Measurements from ENCODE around the gene CA10. TPM values are rescaled to one million over a fixed set of nuclear protein-coding genes. Genes with fewer than 3 reads are reported as not detected.

CA10 gene
- total RNA-seq, 1 experiment from 2014 or later = 0.46 TPM

DNA sequence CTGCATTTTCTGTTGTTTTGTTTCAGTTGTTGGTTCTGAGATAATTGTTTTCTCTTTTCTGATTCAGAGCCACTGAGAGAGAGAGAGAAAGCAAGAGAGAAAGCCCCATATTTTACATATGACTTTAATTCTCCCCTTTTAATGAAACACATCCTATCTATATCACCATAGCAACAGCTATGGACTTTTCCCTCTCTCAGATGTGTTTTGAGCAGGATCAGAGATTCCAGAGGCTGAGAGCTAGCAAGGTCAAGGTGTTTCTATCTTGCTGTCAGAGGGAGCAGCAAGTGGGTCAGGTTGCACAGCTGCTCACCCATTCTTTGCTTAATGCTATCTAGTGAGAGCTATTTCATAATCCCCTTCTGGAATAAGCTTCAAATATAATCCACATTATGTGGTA lies 415.9 kb downstream of the CA10 start:
- Histone ChIP-seq H2BK12ac (ENCODE audit: insufficient read length, low read depth, low read length) (no peak overlapping the region), H3K18ac (ENCODE audit: insufficient read length, low read depth, low read length) (no peak overlapping the region), H3K4me1 (ENCODE audit: insufficient read depth, low read length) (peaks cover 7% of the 10 kb centered on the region; the same call in 1 of the 2 replicates), H3K79me2 (ENCODE audit: insufficient read depth, low read length) (no peaks in the 10 kb centered on the region), H4K20me1 (ENCODE audit: control insufficient read depth, insufficient read depth, insufficient read length) (no peaks in the 10 kb centered on the region), H4K91ac (ENCODE audit: insufficient read length, low read depth, low read length) (no peak overlapping the region), H3K27me3 (ENCODE audit: insufficient read depth, low read length) (no peaks in the 10 kb centered on the region), H2BK5ac (ENCODE audit: insufficient read length, low read length) (no peak overlapping the region), H3K23ac (ENCODE audit: insufficient read length, low read depth, low read length) (no peak overlapping the region), H3K23me2 (ENCODE audit: insufficient read length, low read depth, low read length, poor library complexity, severe bottlenecking) (no peaks in the 10 kb centered on the region), H3T11ph (ENCODE audit: low read length) (no peak overlapping the region), H3K14ac (ENCODE audit: insufficient read depth, low read length) (no peak overlapping the region), H3K4ac (ENCODE audit: low read depth, low read length) (no peak overlapping the region), H3K56ac (ENCODE audit: insufficient read length, low read depth, low read length) (no peak overlapping the region), H3K4me2 (ENCODE audit: insufficient read depth, insufficient read length, low read length) (no peak overlapping the region), H3K79me1 (ENCODE audit: insufficient read depth, low read depth, low read length, poor library complexity, severe bottlenecking) (no peaks in the 10 kb centered on the region), H2AK5ac (ENCODE audit: insufficient read length, low read length) (no peak overlapping the region), H4K5ac (ENCODE audit: insufficient read length, low read depth, low read length) (no peak overlapping the region), H2BK15ac (ENCODE audit: low read depth, low read length) (no peak overlapping the region), H2BK120ac (ENCODE audit: low read depth, low read length, poor library complexity, severe bottlenecking) (no peak overlapping the region), H2AFZ (ENCODE audit: low read length) (no peak overlapping the region), H2BK20ac (ENCODE audit: low read depth, low read length, poor library complexity, severe bottlenecking) (no peak overlapping the region), H4K8ac (replicated peaks; ENCODE audit: insufficient read length, low read depth, low read length) (no peak overlapping the region), H3K27ac (ENCODE audit: insufficient read length, low read depth, low read length) (no peak overlapping the region), H3K9me3 (ENCODE audit: control insufficient read depth, low read depth, low read length) (no peaks in the 10 kb centered on the region), H3K9ac (ENCODE audit: extremely low read depth, insufficient read length, low read length) (no peak overlapping the region)
- DNase-seq = no peak
- Mint-ChIP-seq H3K27ac (no peak overlapping the region), H3K4me3 (no peak overlapping the region), H3K27me3 (ENCODE audit: low read depth) (no peaks in the 10 kb centered on the region), H3K36me3 (ENCODE audit: insufficient read depth in 1 of 3, low read depth in 3 of 3) (no peaks in the 10 kb centered on the region), H3K4me1 (peaks cover 32 to 49% of the 10 kb centered on the region in 2 experiments), H3K9me3 (no peaks in the 10 kb centered on the region)
- TF ChIP-seq, protein P1, sequence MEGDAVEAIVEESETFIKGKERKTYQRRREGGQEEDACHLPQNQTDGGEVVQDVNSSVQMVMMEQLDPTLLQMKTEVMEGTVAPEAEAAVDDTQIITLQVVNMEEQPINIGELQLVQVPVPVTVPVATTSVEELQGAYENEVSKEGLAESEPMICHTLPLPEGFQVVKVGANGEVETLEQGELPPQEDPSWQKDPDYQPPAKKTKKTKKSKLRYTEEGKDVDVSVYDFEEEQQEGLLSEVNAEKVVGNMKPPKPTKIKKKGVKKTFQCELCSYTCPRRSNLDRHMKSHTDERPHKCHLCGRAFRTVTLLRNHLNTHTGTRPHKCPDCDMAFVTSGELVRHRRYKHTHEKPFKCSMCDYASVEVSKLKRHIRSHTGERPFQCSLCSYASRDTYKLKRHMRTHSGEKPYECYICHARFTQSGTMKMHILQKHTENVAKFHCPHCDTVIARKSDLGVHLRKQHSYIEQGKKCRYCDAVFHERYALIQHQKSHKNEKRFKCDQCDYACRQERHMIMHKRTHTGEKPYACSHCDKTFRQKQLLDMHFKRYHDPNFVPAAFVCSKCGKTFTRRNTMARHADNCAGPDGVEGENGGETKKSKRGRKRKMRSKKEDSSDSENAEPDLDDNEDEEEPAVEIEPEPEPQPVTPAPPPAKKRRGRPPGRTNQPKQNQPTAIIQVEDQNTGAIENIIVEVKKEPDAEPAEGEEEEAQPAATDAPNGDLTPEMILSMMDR (conservative IDR thresholded peaks at IDR 0.05) = no peak

Data from H9 (cell line).